Right cardiac atrium (tissue), 5 donors: ENCODE measurements around the gene PRDM12. TPM values are rescaled to one million over a fixed set of nuclear protein-coding genes. Genes with fewer than 3 reads are reported as not detected.

ENCODE experiments used
- microRNA-seq, 2 donors: library from miRNA; unstranded; fragments of <30 nt; microRNA quantifications; one replicate each; pipeline ENCODE4 v1.2.0, GENCODE V29; 2020 to 2021
- polyA plus RNA-seq: library from polyadenylated mRNA; stranded (reverse); fragments of 200-250 nt; gene quantifications from one replicate; pipeline ENCODE4 v1.2.3, GENCODE V29; 2013
- total RNA-seq, 4 donors: library from RNA; stranded (reverse); fragmentation: NEBNext Ultra II Directional; extraction: Animal tissue kit (Norgen Biotek cat#: 25700); gene quantifications; one replicate each; pipeline ENCODE4 v1.2.1, GENCODE V29; 2021
- donor health status: healthy with polysubstance abuse.
- donor health status: DM: no; HTN: yes; CAD: no.
- donor health status: DM: no; HTN: no; CAD: no.
- donor health status: DM: no; HTN: yes; CAD: no; lungs with severe emphysema.
- donor health status: DM: yes; HTN: yes; CAD: no.

Gene PRDM12
- total and polyA plus RNA-seq, 5 donors = 0.02 TPM; not detected in 4

Small RNA genes within 50 kb of the gene (microRNA-seq; reads per million reads assigned to microRNA genes)
- 0 reads per million in 2 donors for gene MIR6856

Other genes with a start within 250 kb of the PRDM12 start
- gene ASS1, start 219.6 kb upstream of the PRDM12 start, total RNA-seq = 10 to 100 TPM; 37.6 to 88.3 (median 52.9) TPM
- 77.8 TPM for gene ASS1, start 219.6 kb upstream of the PRDM12 start, polyA plus RNA-seq
- 10 to 100 TPM; 26.5 to 36.9 (median 33.3) TPM for gene FUBP3, start 85.0 kb upstream of the PRDM12 start, total RNA-seq
- gene FUBP3, start 85.0 kb upstream of the PRDM12 start, polyA plus RNA-seq = 25.8 TPM
- 10 to 100 TPM; 14.2 to 17.9 (median 15.5) TPM for gene EXOSC2, start 29.2 kb downstream of the PRDM12 start, total RNA-seq
- 11.0 TPM for gene EXOSC2, start 29.2 kb downstream of the PRDM12 start, polyA plus RNA-seq
- 10 to 100 TPM; 32.9 to 48.2 (median 41.9) TPM for gene ABL1, start 170.7 kb downstream of the PRDM12 start, total RNA-seq
- gene ABL1, start 170.7 kb downstream of the PRDM12 start, polyA plus RNA-seq = 21.7 TPM
- gene QRFP, start 232.2 kb downstream of the PRDM12 start, total RNA-seq = not detected
- gene QRFP, start 232.2 kb downstream of the PRDM12 start, polyA plus RNA-seq = 0.05 TPM